B cell (primary cell): ENCODE measurements around the gene CACNA2D3. TPM values are rescaled to one million over a fixed set of nuclear protein-coding genes. Genes with fewer than 3 reads are reported as not detected.

Source experiments
- ATAC-seq: fragments of 200-7000 bp; cut with Tn5 transposase; one replicate; pipeline ENCODE4 v1.10.0; 2021; ENCODE audit warnings: low read depth, mild to moderate bottlenecking, moderate number of reproducible peaks, moderate library complexity
- CTCF ChIA-PET: fragments of 350-600 bp; sonication (Branson Sonifier 250); formaldehyde crosslinking; loops from one replicate; lab custom pipeline; 2021; ENCODE audit warnings: antibody characterized with exemption, inconsistent platforms; lab: Charles Lee
- POLR2A ChIA-PET: fragments of 350-600 bp; sonication (Branson Sonifier 250); formaldehyde crosslinking; loops from one replicate; lab custom pipeline; 2021; ENCODE audit warnings: antibody characterized with exemption; lab: Charles Lee
- DNase-seq: peaks from one replicate; pipeline ENCODE4 v3.0.0; 2013
- H2AFZ ChIP-seq: 2 replicates; pipeline ENCODE4 v1.6.1; 2012; ENCODE audit warnings: mild to moderate bottlenecking, low read depth, low read length; ENCODE audit not compliant: insufficient read depth, poor library complexity, severe bottlenecking
- H3K27ac ChIP-seq, 2 donors: 1 replicate in 1 of 2; 2 replicates in 1 of 2; pipeline ENCODE4 v1.5.1; 2012 to 2013; ENCODE audit warnings: low read length in 2 of 2, mild to moderate bottlenecking in 2 of 2, moderate library complexity in 1 of 2
- H3K27me3 ChIP-seq, 4 experiments: fragments of 200-600 bp in 1 of 4; sonication (generic) in 1 of 4; replicated peaks in 1 of 4; 1 replicate in 2 of 4; 2 replicates in 2 of 4; pipeline versions ENCODE4 v1.6.1 to v1.7.0; 2013 to 2016; ENCODE audit warnings: low read length in 3 of 4, mild to moderate bottlenecking in 2 of 4, mixed read lengths in 1 of 4, moderate library complexity in 1 of 4; ENCODE audit not compliant: insufficient read depth in 4 of 4, control insufficient read depth in 3 of 4; ENCODE audit errors: control extremely low read depth in 1 of 4
- H3K36me3 ChIP-seq, 2 experiments: replicated peaks in 1 of 2; 1 replicate in 1 of 2; 2 replicates in 1 of 2; pipeline versions ENCODE4 v1.6.1 to v1.7.1; 2013; ENCODE audit warnings: low read length in 1 of 2; ENCODE audit not compliant: insufficient read depth in 2 of 2, control insufficient read depth in 1 of 2; ENCODE audit errors: control extremely low read depth in 1 of 2, extremely low read depth in 1 of 2
- H3K4me1 ChIP-seq, 2 donors: fragments of 200-600 bp in 1 of 2; sonication (generic) in 1 of 2; 1 replicate in 1 of 2; 2 replicates in 1 of 2; pipeline versions ENCODE4 v1.5.1 to v1.6.1; 2013 to 2017; ENCODE audit warnings: low read length in 2 of 2; ENCODE audit not compliant: control insufficient read depth in 2 of 2, insufficient read depth in 2 of 2
- H3K4me2 ChIP-seq: replicated peaks from 2 replicates; pipeline ENCODE3; 2012; ENCODE audit warnings: mild to moderate bottlenecking, low read depth, low read length; ENCODE audit not compliant: poor library complexity, severe bottlenecking
- H3K4me3 ChIP-seq, 5 experiments: fragments of 200-600 bp in 1 of 5; sonication (generic) in 1 of 5; 1 replicate in 3 of 5; 2 replicates in 2 of 5; pipeline versions ENCODE4 v1.5.1 to v1.7.0; 2011 to 2016; ENCODE audit warnings: low read length in 4 of 5, mild to moderate bottlenecking in 4 of 5, low read depth in 2 of 5, control low read depth in 1 of 5, moderate library complexity in 1 of 5; ENCODE audit not compliant: insufficient read depth in 1 of 5; ENCODE audit errors: control extremely low read depth in 1 of 5, extremely low read depth in 1 of 5
- H3K79me2 ChIP-seq: fragments of 200-600 bp; sonication (generic); one replicate; pipeline ENCODE4 v1.6.0; 2016; ENCODE audit warnings: low read length; ENCODE audit not compliant: control insufficient read depth, insufficient read depth
- H3K9ac ChIP-seq: fragments of 200-600 bp; sonication (generic); 2 replicates; pipeline ENCODE4 v1.6.1; 2017; ENCODE audit warnings: mild to moderate bottlenecking, low read length, moderate library complexity
- H3K9me3 ChIP-seq, 3 donors: one replicate each; pipeline versions ENCODE4 v1.6.1 to v1.7.1; 2013; ENCODE audit warnings: low read length in 2 of 3; ENCODE audit not compliant: control insufficient read depth in 2 of 3, insufficient read depth in 1 of 3; ENCODE audit errors: control extremely low read depth in 1 of 3
- H4K20me1 ChIP-seq: 2 replicates; pipeline ENCODE4 v1.6.0; 2012; ENCODE audit warnings: mild to moderate bottlenecking, low read length; ENCODE audit not compliant: insufficient read depth, control insufficient read depth, poor library complexity, severe bottlenecking
- H3K27ac Mint-ChIP-seq: one replicate; pipeline ENCODE4 v1.8.0; 2021; ENCODE audit warnings: mixed read lengths
- H3K27me3 Mint-ChIP-seq: one replicate; pipeline ENCODE4 v1.8.0; 2021; ENCODE audit warnings: mixed read lengths
- H3K4me1 Mint-ChIP-seq: one replicate; pipeline ENCODE4 v1.8.0; 2021; ENCODE audit warnings: mixed read lengths
- H3K4me3 Mint-ChIP-seq: one replicate; pipeline ENCODE4 v1.8.0; 2021; ENCODE audit warnings: mixed read lengths
- H3K9me3 Mint-ChIP-seq: one replicate; pipeline ENCODE4 v1.8.0; 2022; ENCODE audit warnings: mixed read lengths; ENCODE audit not compliant: insufficient read depth
- CTCF ChIP-seq: fragments of 200-600 bp; IDR thresholded peaks from one replicate; pipeline ENCODE4 v1.8.0; 2022; ENCODE audit warnings: antibody characterized with exemption, mild to moderate bottlenecking
- EZH2 ChIP-seq: IDR thresholded peaks from 2 replicates; pipeline ENCODE4 v1.6.1; 2012; ENCODE audit warnings: borderline replicate concordance, low read depth, mild to moderate bottlenecking, moderate library complexity, low read length; ENCODE audit not compliant: insufficient read depth, poor library complexity, severe bottlenecking
- WGBS: methylation state at CpG from one replicate; pipeline ENCODE4 v1.1.5; 2013; ENCODE audit warnings: missing lambda C conversion rate; ENCODE audit not compliant: insufficient coverage; 5-methylcytosine and 5-hydroxymethylcytosine counted together
- intact Hi-C: fragments of 100-400 bp; cut with micrococcal nuclease; formaldehyde crosslinking; loops from one replicate; pipeline ENCODE4 v1.10.0; 2022
- polyA plus RNA-seq: library from polyadenylated mRNA; depleted of rRNA; stranded (reverse); fragments of >200 nt; gene quantifications from 2 replicates; pipeline ENCODE4 v1.2.3, GENCODE V29; 2012
- total RNA-seq, 2 donors: library from RNA; stranded (reverse); fragments of 120-200 nt in 1 of 2; gene quantifications; 1 replicate in 1 of 2; 2 replicates in 1 of 2; pipeline versions ENCODE4 v1.2.3 to v1.2.4, GENCODE V29; 2013 to 2022

Gene CACNA2D3
- total and polyA plus RNA-seq, 2 donors (not counting 1 experiment from before 2014, with no cell fraction given), result not detected

- no peak overlapping the region for H2AFZ ChIP-seq
- Mint-ChIP-seq H3K27ac (no peak overlapping the region), H3K9me3 (no peaks in the 10 kb centered on the region), H3K4me3 (no peak overlapping the region), H3K27me3 (no peaks in the 10 kb centered on the region), H3K4me1 (no peaks in the 10 kb centered on the region)
- no peaks in the 10 kb centered on the region for H4K20me1 ChIP-seq
- ATAC-seq (no peak), DNase-seq (no peak)
- POLR2A ChIA-PET, result no interaction called here
- no peak overlapping the region for H3K9ac ChIP-seq
- no peak overlapping the region for H3K4me2 ChIP-seq
- no peaks in the 10 kb centered on the region for H3K27me3 ChIP-seq
- CTCF ChIA-PET, result interaction anchor here (0.8 kb wide), 1 partner anchor 13 kb away, joined by 3 read pairs; no protein-coding TSS in a partner anchor
- no peaks in the 10 kb centered on the region for H3K36me3 ChIP-seq
- WGBS, result 75% methylated on average over 6 of the region's 9 CpGs
- H3K9me3 ChIP-seq, result peaks cover 0 to 4% (median 0%) of the 10 kb centered on the region in 3 donors
- intact Hi-C loops, result no loop called here
- no peaks in the 10 kb centered on the region for H3K4me1 ChIP-seq
- no peak for TF ChIP-seq CTCF
- no peak for TF ChIP-seq EZH2
- H3K27ac ChIP-seq, result no peak overlapping the region
- H3K79me2 ChIP-seq, result no peaks in the 10 kb centered on the region
- no peak overlapping the region for H3K4me3 ChIP-seq
These were observed 739.1 kb downstream of the CACNA2D3 start for GRCh38 chr3:54861248-54862067.

DNA sequence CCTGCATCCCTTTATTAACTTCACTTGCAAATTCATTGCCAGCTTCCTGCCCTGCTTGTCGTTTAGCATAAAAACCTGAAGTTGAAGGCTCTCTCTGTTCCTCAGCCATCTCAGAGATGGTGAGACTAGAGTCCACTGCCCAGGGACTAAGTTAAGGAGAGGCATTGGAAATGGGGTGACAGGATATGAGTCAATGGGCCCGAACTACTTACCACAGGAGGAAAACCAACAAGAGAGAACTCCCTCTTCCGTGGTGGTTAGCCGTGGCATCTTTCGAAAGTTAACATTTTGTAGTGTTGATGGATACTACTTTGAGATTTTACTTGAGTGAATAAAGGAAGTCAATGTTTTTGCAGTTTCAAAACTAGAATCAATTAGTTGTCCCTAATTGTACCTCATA, 740.2 kb downstream of the CACNA2D3 start:
- Histone ChIP-seq H3K79me2 (no peaks in the 10 kb centered on the region), H2AFZ (no peak overlapping the region), H3K4me1 (no peaks in the 10 kb centered on the region), H3K27ac (no peak overlapping the region), H3K4me3 (no peak overlapping the region), H3K9ac (no peak overlapping the region), H3K9me3 (peaks cover 0 to 4% (median 0%) of the 10 kb centered on the region in 3 donors), H3K4me2 (no peak overlapping the region), H4K20me1 (no peaks in the 10 kb centered on the region), H3K36me3 (no peaks in the 10 kb centered on the region), H3K27me3 (no peaks in the 10 kb centered on the region)
- H3K4me3 Mint-ChIP-seq, result no peak overlapping the region
- intact Hi-C loops, result no loop called here
- ChIA-PET POLR2A (no interaction called here), CTCF (no interaction called here)
- no peak overlapping the region for H3K27ac Mint-ChIP-seq
- ATAC-seq (no peak), DNase-seq (no peak)
- peaks cover 3% of the 10 kb centered on the region for H3K9me3 Mint-ChIP-seq
- 0% methylated on average over 1 of the region's 5 CpGs for WGBS
- no peak for TF ChIP-seq EZH2
- TF ChIP-seq CTCF, result no peak
- no peaks in the 10 kb centered on the region for H3K4me1 Mint-ChIP-seq
- no peaks in the 10 kb centered on the region for H3K27me3 Mint-ChIP-seq
